OCI-LY7 (cell line): ENCODE data around the gene ARMC12. TPM values are rescaled to one million over a fixed set of nuclear protein-coding genes. Genes with fewer than 3 reads are reported as not detected.

Experiments used
- BruUV-seq: library from RNA; stranded (reverse); fragments of 400-500 nt; replicated peaks from 2 replicates; lab custom pipeline; 2021; lab: Mats Ljungman, UMichigan
- CTCF ChIA-PET: fragments of 300-600 bp; sonication (Branson Sonifier 250); formaldehyde crosslinking; loops from one replicate; lab custom pipeline; 2022; ENCODE audit warnings: antibody characterized with exemption; ENCODE audit not compliant: unreplicated experiment; lab: Charles Lee
- POLR2A ChIA-PET: fragments of 300-600 bp; sonication (Branson Sonifier 250); formaldehyde crosslinking; loops from one replicate; lab custom pipeline; 2022; ENCODE audit warnings: antibody characterized with exemption; lab: Charles Lee
- DNase-seq: peaks from one replicate; pipeline ENCODE4 v3.0.0-alpha.2; 2015; ENCODE audit warnings: low spot score
- H2AFZ ChIP-seq: fragments of 200-600 bp; sonication (generic), shearing (Covaris generic); 2 replicates; pipeline ENCODE4 v1.6.1; 2014; ENCODE audit warnings: mild to moderate bottlenecking, antibody characterized with exemption, low read length, moderate library complexity
- H3K27ac ChIP-seq: fragments of 200-600 bp; sonication (generic); 2 replicates; pipeline ENCODE4 v1.5.1; 2014; ENCODE audit warnings: mixed run types, low read depth, mild to moderate bottlenecking, moderate library complexity, low read length, inconsistent platforms; ENCODE audit not compliant: poor library complexity, severe bottlenecking
- H3K36me3 ChIP-seq: fragments of 200-600 bp; sonication (generic); 2 replicates; pipeline ENCODE4 v1.6.1; 2014; ENCODE audit warnings: mild to moderate bottlenecking, antibody characterized with exemption, low read length, moderate library complexity, mixed read lengths; ENCODE audit not compliant: insufficient read depth
- H3K4me1 ChIP-seq: fragments of 200-600 bp; sonication (generic); 2 replicates; pipeline ENCODE4 v1.5.1; 2014; ENCODE audit warnings: mild to moderate bottlenecking, low read length; ENCODE audit not compliant: insufficient read depth, poor library complexity, severe bottlenecking
- H3K4me2 ChIP-seq: fragments of 200-600 bp; sonication (generic); 2 replicates; pipeline ENCODE4 v1.6.1; 2014; ENCODE audit warnings: mild to moderate bottlenecking, low read length
- H3K4me3 ChIP-seq: fragments of 200-600 bp; sonication (generic); 2 replicates; pipeline ENCODE4 v1.5.1; 2014; ENCODE audit warnings: mild to moderate bottlenecking, low read depth, low read length; ENCODE audit not compliant: poor library complexity, severe bottlenecking
- H3K79me2 ChIP-seq: fragments of 200-600 bp; sonication (generic); 2 replicates; pipeline ENCODE4 v1.6.1; 2016; ENCODE audit warnings: low read depth, mild to moderate bottlenecking, low read length, moderate library complexity, mixed read lengths; ENCODE audit not compliant: insufficient read depth
- H3K9me2 ChIP-seq: fragments of 200-600 bp; sonication (generic); 2 replicates; pipeline ENCODE4 v1.6.1; 2016; ENCODE audit warnings: mild to moderate bottlenecking, low read length, mixed read lengths; ENCODE audit not compliant: insufficient read depth
- H3K9me3 ChIP-seq: fragments of 200-600 bp; sonication (generic); 2 replicates; pipeline ENCODE4 v1.6.1; 2014; ENCODE audit warnings: mild to moderate bottlenecking, mixed run types, low read length, mixed read lengths
- H4K20me1 ChIP-seq: fragments of 200-600 bp; sonication (generic); 2 replicates; pipeline ENCODE4 v1.6.1; 2014; ENCODE audit warnings: mild to moderate bottlenecking, antibody characterized with exemption, low read length, moderate library complexity, mixed read lengths; ENCODE audit not compliant: insufficient read depth
- CTCF ChIP-seq: fragments of 200-600 bp; sonication (generic); conservative IDR thresholded peaks from 2 replicates; pipeline ENCODE4 v1.5.1; 2014; ENCODE audit warnings: mild to moderate bottlenecking, antibody characterized with exemption, low read length, moderate library complexity, mixed read lengths
- EZH2phosphoT487 ChIP-seq: fragments of 200-600 bp; sonication (generic); IDR thresholded peaks from 2 replicates; pipeline ENCODE4 v1.6.1; 2018; ENCODE audit warnings: low read depth, borderline replicate concordance, mild to moderate bottlenecking, mixed run types, antibody characterized with exemption, low read length, moderate library complexity, mixed read lengths
- intact Hi-C: fragments of 100-400 bp; cut with micrococcal nuclease; formaldehyde crosslinking; loops from one replicate; pipeline ENCODE4 v1.10.0; 2022; ENCODE audit not compliant: unreplicated experiment
- total RNA-seq, 2 experiments: library from RNA; depleted of rRNA in 1 of 2; stranded (reverse); fragments of >200 nt in 1 of 2; shearing (Covaris generic) in 1 of 2; gene quantifications; 2 replicates each; pipeline ENCODE4 v1.2.3, GENCODE V29; 2014 to 2022

The ARMC12 gene
- total RNA-seq, 2 experiments from 2014 or later: 3.4 to 4.9 TPM

GRCh38 chr6:35737413-35738211 lies 780 bp downstream of the ARMC12 start:
- intact Hi-C loops: loop anchor here (1.0 kb wide), 1 partner anchor 215 kb away; no protein-coding TSS in a partner anchor
- CTCF ChIA-PET: interaction anchor here (0.6 to 1.5 kb wide), 8 partner anchors 17 to 412 kb away, joined by 3 to 8 read pairs (median 4); no protein-coding TSS in a partner anchor
- TF ChIP-seq EZH2phosphoT487 (no peak), CTCF (peak; percentile 96)
- Histone ChIP-seq H2AFZ (peak overlapping the region; percentile 90), H3K36me3 (no peaks in the 10 kb centered on the region), H3K4me2 (peak overlapping the region; percentile 63), H3K9me2 (no peaks in the 10 kb centered on the region), H3K79me2 (no peaks in the 10 kb centered on the region), H3K27ac (peak overlapping the region; percentile 12), H4K20me1 (no peaks in the 10 kb centered on the region), H3K4me3 (peak overlapping the region; percentile 49), H3K4me1 (peaks cover 36% of the 10 kb centered on the region), H3K9me3 (no peaks in the 10 kb centered on the region)
- BruUV-seq: no TSS peak
- POLR2A ChIA-PET: interaction anchor here (0.5 to 1.2 kb wide), 4 partner anchors 143 to 1170 kb away, joined by 3 to 4 read pairs (median 3); no protein-coding TSS in a partner anchor
- DNase-seq: peak; percentile 91

- no TSS peak for BruUV-seq
- DNase-seq: no peak
- H3K36me3 ChIP-seq: no peaks in the 10 kb centered on the region
- H4K20me1 ChIP-seq: no peaks in the 10 kb centered on the region
- intact Hi-C loops: no loop called here
- H3K27ac ChIP-seq: no peak overlapping the region
- ChIA-PET POLR2A (interaction anchor here (0.5 to 1.6 kb wide), 4 partner anchors 9 to 149 kb away, joined by 3 to 4 read pairs (median 3); no protein-coding TSS in a partner anchor), CTCF (interaction anchor here (0.7 to 1.1 kb wide), 2 partner anchors 217 to 219 kb away, joined by 5 to 6 read pairs; no protein-coding TSS in a partner anchor)
- H3K79me2 ChIP-seq: no peaks in the 10 kb centered on the region
- no peak overlapping the region for H2AFZ ChIP-seq
- H3K4me1 ChIP-seq: peaks cover 24% of the 10 kb centered on the region
- no peak overlapping the region for H3K4me2 ChIP-seq
- TF ChIP-seq CTCF: no peak
- no peak for TF ChIP-seq EZH2phosphoT487
- no peak overlapping the region for H3K4me3 ChIP-seq
- no peaks in the 10 kb centered on the region for H3K9me2 ChIP-seq
- H3K9me3 ChIP-seq: no peaks in the 10 kb centered on the region
These were observed 3.1 kb downstream of the ARMC12 start for GRCh38 chr6:35739645-35740524.
